ENCODE measurements around the gene CNDP1. TPM values are rescaled to one million over a fixed set of nuclear protein-coding genes. Genes with fewer than 3 reads are reported as not detected.

Gene CNDP1
- total and polyA plus RNA-seq, 4 donors = 0.09 to 21.1 (median 5.8) TPM

- peaks cover 0 to 4% (median 2%) of the 10 kb centered on the region in 4 donors for H3K36me3 ChIP-seq (ENCODE audit: control insufficient read depth in 4 of 4, insufficient read depth in 3 of 4, low read depth in 1 of 4, low read length in 3 of 4)
- H3K4me1 ChIP-seq (ENCODE audit: control insufficient read depth in 4 of 4, insufficient read depth in 4 of 4, low read length in 3 of 4) = peaks cover 5 to 46% (median 34%) of the 10 kb centered on the region in 4 donors
- no peaks in the 10 kb centered on the region for H3K27me3 ChIP-seq (ENCODE audit: control insufficient read depth in 4 of 4, insufficient read depth in 4 of 4, low read length in 3 of 4)
- DNase-seq (ENCODE audit: low spot score) = no peak
- peak overlapping the region; percentile 82 to 86 (median 85) for H3K4me3 ChIP-seq (ENCODE audit: low read depth in 1 of 3, low read length in 3 of 3)
- TF ChIP-seq, protein P1, sequence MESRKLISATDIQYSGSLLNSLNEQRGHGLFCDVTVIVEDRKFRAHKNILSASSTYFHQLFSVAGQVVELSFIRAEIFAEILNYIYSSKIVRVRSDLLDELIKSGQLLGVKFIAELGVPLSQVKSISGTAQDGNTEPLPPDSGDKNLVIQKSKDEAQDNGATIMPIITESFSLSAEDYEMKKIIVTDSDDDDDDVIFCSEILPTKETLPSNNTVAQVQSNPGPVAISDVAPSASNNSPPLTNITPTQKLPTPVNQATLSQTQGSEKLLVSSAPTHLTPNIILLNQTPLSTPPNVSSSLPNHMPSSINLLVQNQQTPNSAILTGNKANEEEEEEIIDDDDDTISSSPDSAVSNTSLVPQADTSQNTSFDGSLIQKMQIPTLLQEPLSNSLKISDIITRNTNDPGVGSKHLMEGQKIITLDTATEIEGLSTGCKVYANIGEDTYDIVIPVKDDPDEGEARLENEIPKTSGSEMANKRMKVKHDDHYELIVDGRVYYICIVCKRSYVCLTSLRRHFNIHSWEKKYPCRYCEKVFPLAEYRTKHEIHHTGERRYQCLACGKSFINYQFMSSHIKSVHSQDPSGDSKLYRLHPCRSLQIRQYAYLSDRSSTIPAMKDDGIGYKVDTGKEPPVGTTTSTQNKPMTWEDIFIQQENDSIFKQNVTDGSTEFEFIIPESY (IDR thresholded peaks at IDR 0.05) = no peak
- TF ChIP-seq EGR1 (IDR thresholded peaks at IDR 0.05; ENCODE audit: low read depth in 2 of 2) (no peak), JUND (IDR thresholded peaks at IDR 0.05) (no peak), MAX (IDR thresholded peaks at IDR 0.05) (no peak), SP1 (IDR thresholded peaks at IDR 0.05) (no peak), FOXA2 (IDR thresholded peaks at IDR 0.05) (no peak), GABPA (IDR thresholded peaks at IDR 0.05 in 1 of 2, conservative IDR thresholded peaks at IDR 0.05 in 1 of 2) (no peak), NR2F2 (IDR thresholded peaks at IDR 0.05) (no peak), FOXA1 (IDR thresholded peaks at IDR 0.05) (no peak), HNF4G (IDR thresholded peaks at IDR 0.05) (no peak), RAD21 (IDR thresholded peaks at IDR 0.05) (no peak), TAF1 (conservative IDR thresholded peaks at IDR 0.05) (no peak), YY1 (IDR thresholded peaks at IDR 0.05) (no peak), RXRA (IDR thresholded peaks at IDR 0.05) (no peak), HNF4A (conservative IDR thresholded peaks at IDR 0.05) (no peak), CTCF (IDR thresholded peaks at IDR 0.05; ENCODE audit: low read depth, low read length, missing input control) (no peak)
- TF ChIP-seq, protein P2, sequence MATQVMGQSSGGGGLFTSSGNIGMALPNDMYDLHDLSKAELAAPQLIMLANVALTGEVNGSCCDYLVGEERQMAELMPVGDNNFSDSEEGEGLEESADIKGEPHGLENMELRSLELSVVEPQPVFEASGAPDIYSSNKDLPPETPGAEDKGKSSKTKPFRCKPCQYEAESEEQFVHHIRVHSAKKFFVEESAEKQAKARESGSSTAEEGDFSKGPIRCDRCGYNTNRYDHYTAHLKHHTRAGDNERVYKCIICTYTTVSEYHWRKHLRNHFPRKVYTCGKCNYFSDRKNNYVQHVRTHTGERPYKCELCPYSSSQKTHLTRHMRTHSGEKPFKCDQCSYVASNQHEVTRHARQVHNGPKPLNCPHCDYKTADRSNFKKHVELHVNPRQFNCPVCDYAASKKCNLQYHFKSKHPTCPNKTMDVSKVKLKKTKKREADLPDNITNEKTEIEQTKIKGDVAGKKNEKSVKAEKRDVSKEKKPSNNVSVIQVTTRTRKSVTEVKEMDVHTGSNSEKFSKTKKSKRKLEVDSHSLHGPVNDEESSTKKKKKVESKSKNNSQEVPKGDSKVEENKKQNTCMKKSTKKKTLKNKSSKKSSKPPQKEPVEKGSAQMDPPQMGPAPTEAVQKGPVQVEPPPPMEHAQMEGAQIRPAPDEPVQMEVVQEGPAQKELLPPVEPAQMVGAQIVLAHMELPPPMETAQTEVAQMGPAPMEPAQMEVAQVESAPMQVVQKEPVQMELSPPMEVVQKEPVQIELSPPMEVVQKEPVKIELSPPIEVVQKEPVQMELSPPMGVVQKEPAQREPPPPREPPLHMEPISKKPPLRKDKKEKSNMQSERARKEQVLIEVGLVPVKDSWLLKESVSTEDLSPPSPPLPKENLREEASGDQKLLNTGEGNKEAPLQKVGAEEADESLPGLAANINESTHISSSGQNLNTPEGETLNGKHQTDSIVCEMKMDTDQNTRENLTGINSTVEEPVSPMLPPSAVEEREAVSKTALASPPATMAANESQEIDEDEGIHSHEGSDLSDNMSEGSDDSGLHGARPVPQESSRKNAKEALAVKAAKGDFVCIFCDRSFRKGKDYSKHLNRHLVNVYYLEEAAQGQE (IDR thresholded peaks at IDR 0.05) = no peak
- TF ChIP-seq, protein P3, sequence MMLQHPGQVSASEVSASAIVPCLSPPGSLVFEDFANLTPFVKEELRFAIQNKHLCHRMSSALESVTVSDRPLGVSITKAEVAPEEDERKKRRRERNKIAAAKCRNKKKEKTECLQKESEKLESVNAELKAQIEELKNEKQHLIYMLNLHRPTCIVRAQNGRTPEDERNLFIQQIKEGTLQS (IDR thresholded peaks at IDR 0.05) = no peak
- H3K9ac ChIP-seq (ENCODE audit: low read depth in 1 of 2, low read length in 2 of 2) = peak overlapping the region; percentile 79 to 95
- peak overlapping the region; percentile 96 to 97 for H3K27ac ChIP-seq (ENCODE audit: low read depth in 1 of 2, low read length in 2 of 2)
- H3K9me3 ChIP-seq (ENCODE audit: control insufficient read depth in 4 of 4, low read length in 3 of 4) = no peaks in the 10 kb centered on the region
- 83% methylated on average over 8 of the region's 8 CpGs for WGBS
Measured at GRCh38 chr18:74497324-74497676, 37.0 kb upstream of the CNDP1 start.
